HepG2 (cell line): ENCODE data around the gene RABGAP1L. TPM values are rescaled to one million over a fixed set of nuclear protein-coding genes. Genes with fewer than 3 reads are reported as not detected.

Source experiments
- EED ChIP-seq: sonication (generic); formaldehyde crosslinking; IDR thresholded peaks from 2 replicates; pipeline ENCODE4 v1.5.0; 2020; ENCODE audit warnings: mild to moderate bottlenecking, missing genetic modification reagents
- HDAC1 ChIP-seq: sonication (generic); formaldehyde crosslinking; IDR thresholded peaks from 2 replicates; pipeline ENCODE4 v1.5.1; 2020; ENCODE audit warnings: mild to moderate bottlenecking, missing genetic modification reagents
- HNF1B ChIP-seq: sonication (generic); formaldehyde crosslinking; IDR thresholded peaks from 2 replicates; pipeline ENCODE4 v1.5.1; 2020; ENCODE audit warnings: mild to moderate bottlenecking, moderate library complexity, missing genetic modification reagents
- HNRNPK ChIP-seq: fragments of 200-400 bp; formaldehyde crosslinking; IDR thresholded peaks from 2 replicates; pipeline ENCODE4 v1.6.1; 2018; ENCODE audit warnings: low read length, low read depth, moderate library complexity, mild to moderate bottlenecking; ENCODE audit not compliant: poor library complexity, severe bottlenecking
- ISL2 ChIP-seq: sonication (generic); formaldehyde crosslinking; IDR thresholded peaks from 2 replicates; pipeline ENCODE4 v1.5.0; 2020; ENCODE audit warnings: missing genetic modification reagents
- JDP2 ChIP-seq: sonication (generic); formaldehyde crosslinking; IDR thresholded peaks from 2 replicates; pipeline ENCODE4 v1.8.1; 2022; ENCODE audit warnings: missing genetic modification reagents, borderline replicate concordance
- KDM4B ChIP-seq: sonication (generic); formaldehyde crosslinking; IDR thresholded peaks from 2 replicates; pipeline ENCODE4 v1.4.0; 2020; ENCODE audit warnings: missing genetic modification reagents
- MXD4 ChIP-seq: IDR thresholded peaks from 2 replicates; pipeline ENCODE4 v1.6.1; 2016; ENCODE audit warnings: mild to moderate bottlenecking, missing biosample characterization, missing genetic modification reagents
- NFIB ChIP-seq: sonication (generic); formaldehyde crosslinking; IDR thresholded peaks from 2 replicates; pipeline ENCODE4 v1.9.0; 2021; ENCODE audit warnings: missing genetic modification reagents, mild to moderate bottlenecking, borderline replicate concordance
- PAX8 ChIP-seq: sonication (generic); formaldehyde crosslinking; IDR thresholded peaks from 2 replicates; pipeline ENCODE4 v1.8.0; 2022; ENCODE audit warnings: mild to moderate bottlenecking, missing genetic modification reagents, borderline replicate concordance
- RXRB ChIP-seq: IDR thresholded peaks from 2 replicates; pipeline ENCODE4 v1.6.1; 2016; ENCODE audit warnings: borderline replicate concordance, missing genetic modification reagents, missing compliant biosample characterization
- SRY ChIP-seq: sonication (generic); formaldehyde crosslinking; IDR thresholded peaks from 2 replicates; pipeline ENCODE4 v1.8.0; 2022; ENCODE audit warnings: mild to moderate bottlenecking, missing genetic modification reagents
- TARDBP ChIP-seq: sonication (generic); formaldehyde crosslinking; IDR thresholded peaks from 2 replicates; pipeline ENCODE4 v1.8.0; 2022; ENCODE audit warnings: mild to moderate bottlenecking, missing genetic modification reagents
- TEAD2 ChIP-seq: sonication (generic); formaldehyde crosslinking; IDR thresholded peaks from 2 replicates; pipeline ENCODE4 v1.9.0; 2021; ENCODE audit warnings: missing genetic modification reagents
- ZBTB25 ChIP-seq: IDR thresholded peaks from 2 replicates; pipeline ENCODE4 v1.6.1; 2018; ENCODE audit warnings: missing genetic modification reagents
- ZBTB43 ChIP-seq: sonication (generic); formaldehyde crosslinking; conservative IDR thresholded peaks from 2 replicates; pipeline ENCODE4 v1.4.0; 2020; ENCODE audit warnings: missing genetic modification reagents
- ZHX1 ChIP-seq: sonication (generic); formaldehyde crosslinking; IDR thresholded peaks from 2 replicates; pipeline ENCODE4 v1.8.1; 2022; ENCODE audit warnings: low read depth, mild to moderate bottlenecking, missing genetic modification reagents
- ZNF207 ChIP-seq: fragments of 450-650 bp; IDR thresholded peaks from 2 replicates; pipeline ENCODE4 v1.6.1; 2016; ENCODE audit warnings: antibody characterized with exemption, borderline replicate concordance
- ZNF576 ChIP-seq: sonication (generic); formaldehyde crosslinking; IDR thresholded peaks from 2 replicates; pipeline ENCODE4 v1.4.0; 2020; ENCODE audit warnings: mild to moderate bottlenecking, missing genetic modification reagents
- ZSCAN25 ChIP-seq: sonication (generic); formaldehyde crosslinking; IDR thresholded peaks from 2 replicates; pipeline ENCODE4 v1.8.0; 2022; ENCODE audit warnings: mild to moderate bottlenecking, missing genetic modification reagents
- polyA plus RNA-seq, 8 experiments: library from polyadenylated mRNA; depleted of rRNA in 3 of 8; stranded (reverse) in 7 of 8; unstranded in 1 of 8; fragments of >200 nt; fragmentation: Illumina TruSeq in 4 of 8; extraction: Trizol in 4 of 8; gene quantifications; 2 replicates each; pipeline versions ENCODE4 v1.2.1 to v1.2.3, GENCODE V29; 2011 to 2016; ENCODE audit warnings: low read depth in 4 of 8, missing spikeins in 1 of 8, mixed read lengths in 1 of 8; ENCODE audit not compliant: insufficient read depth in 1 of 8
- total RNA-seq, 5 experiments: library from RNA; depleted of rRNA; stranded (reverse); fragments of >200 nt; fragmentation: Illumina TruSeq; extraction: Trizol; gene quantifications; 2 replicates each; pipeline ENCODE4 v1.2.3, GENCODE V29; 2016; ENCODE audit warnings: low read depth in 1 of 5

Gene RABGAP1L
- total and polyA plus RNA-seq, 2 of the 13 experiments (the other 11 are each of a cell fraction or from before 2014, with no cell fraction given): 7.9 to 22.6 TPM

- TF ChIP-seq ZHX1 (CRISPR knock-in tag) (0 out of 2 replicates have a peak, but pooled peaks have one; percentile 66), KDM4B (no peak), ZBTB43 (CRISPR knock-in tag) (no peak), TARDBP (peak; percentile 89), ZNF207 (no peak), TEAD2 (no peak), HDAC1 (peak; percentile 71), HNRNPK (no peak), RXRB (CRISPR knock-in tag) (peak; percentile 53; the same call in 1 of the 2 replicates), MXD4 (CRISPR knock-in tag) (peak; percentile 45; the same call in 1 of the 2 replicates), HNF1B (CRISPR knock-in tag) (peak; percentile 77), EED (CRISPR knock-in tag) (peak; percentile 61; the same call in 1 of the 2 replicates), SRY (CRISPR knock-in tag) (no peak), NFIB (CRISPR knock-in tag) (no peak), ISL2 (CRISPR knock-in tag) (no peak; the same call in 1 of the 2 replicates), PAX8 (CRISPR knock-in tag) (no peak), ZNF576 (CRISPR knock-in tag) (no peak), ZSCAN25 (CRISPR knock-in tag) (no peak), JDP2 (CRISPR knock-in tag) (no peak), ZBTB25 (CRISPR knock-in tag) (peak; percentile 79; the same call in 1 of the 2 replicates)
Observed at GRCh38 chr1:175023043-175023921, 864.0 kb downstream of the RABGAP1L start, which contains the start of gene MRPS14 (continued).
